ENCODE results near the gene WASF3.

The WASF3 gene

GRCh38 chr13:26541678-26542568 lies 15.6 kb upstream of the WASF3 start:
- no peak for DNase-seq (ENCODE audit: low read depth in 2 of 3, low spot score in 1 of 3)

DNA sequence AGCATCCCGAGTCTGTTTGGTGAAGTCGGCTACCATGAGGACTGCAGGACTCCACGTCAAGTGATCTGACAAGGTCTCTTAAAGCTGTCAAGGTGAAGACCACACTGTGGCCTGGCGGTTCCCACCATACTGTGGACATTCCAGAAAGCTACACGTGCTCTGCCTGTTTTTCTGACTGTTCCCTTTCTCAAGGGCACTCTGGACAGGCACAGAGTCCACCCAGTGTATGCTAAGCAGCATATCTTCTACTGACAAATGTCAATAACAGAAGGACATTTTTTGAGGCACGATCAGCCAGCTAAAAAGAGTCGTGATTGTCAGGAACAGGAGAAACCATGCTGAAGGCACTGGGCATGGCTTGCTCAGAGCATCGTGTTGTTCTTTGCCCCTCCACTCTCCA lies 12.8 kb upstream of the WASF3 start:
- no peak for DNase-seq (ENCODE audit: low read depth in 2 of 3, low spot score in 1 of 3)

DNA sequence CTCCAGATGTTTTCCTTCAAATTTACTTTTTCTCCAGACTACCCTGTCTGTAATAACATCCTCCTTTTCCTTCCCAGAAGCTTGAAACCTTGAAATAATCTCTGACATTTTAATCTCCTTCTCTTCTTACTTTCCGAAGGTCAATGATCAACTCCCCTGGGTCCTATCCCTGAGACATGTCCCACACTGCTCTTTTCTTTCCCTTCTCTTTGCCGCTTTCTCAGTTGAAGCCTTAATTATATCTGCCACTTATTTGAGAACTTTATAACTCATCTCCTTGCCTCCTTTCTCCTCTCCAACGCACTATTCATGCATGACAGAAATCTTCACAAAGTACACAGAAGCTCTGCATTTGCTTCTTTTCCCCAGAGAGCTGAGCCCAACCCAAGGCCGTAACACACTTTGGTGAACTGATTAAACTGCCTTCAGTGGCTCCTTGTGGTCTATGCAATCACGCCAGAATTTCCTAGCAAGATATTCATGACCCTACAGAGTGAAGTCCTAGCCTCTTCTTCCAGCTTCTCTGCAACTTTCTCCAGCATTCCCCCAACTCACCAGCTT lies 9.2 kb upstream of the WASF3 start:
- no peak for DNase-seq (ENCODE audit: low read depth in 2 of 3, low spot score in 1 of 3)

- DNase-seq (ENCODE audit: low read depth in 2 of 3, low spot score in 1 of 3): no peak
Observed at GRCh38 chr13:26549713-26550112, 7.8 kb upstream of the WASF3 start.

- DNase-seq (ENCODE audit: low read depth in 2 of 3, low spot score in 1 of 3): no peak
Observed at GRCh38 chr13:26551255-26551860, 6.1 kb upstream of the WASF3 start.

- DNase-seq (ENCODE audit: low read depth in 2 of 3, low spot score in 1 of 3): no peak
Observed at GRCh38 chr13:26555413-26555812, 2.1 kb upstream of the WASF3 start.

DNA sequence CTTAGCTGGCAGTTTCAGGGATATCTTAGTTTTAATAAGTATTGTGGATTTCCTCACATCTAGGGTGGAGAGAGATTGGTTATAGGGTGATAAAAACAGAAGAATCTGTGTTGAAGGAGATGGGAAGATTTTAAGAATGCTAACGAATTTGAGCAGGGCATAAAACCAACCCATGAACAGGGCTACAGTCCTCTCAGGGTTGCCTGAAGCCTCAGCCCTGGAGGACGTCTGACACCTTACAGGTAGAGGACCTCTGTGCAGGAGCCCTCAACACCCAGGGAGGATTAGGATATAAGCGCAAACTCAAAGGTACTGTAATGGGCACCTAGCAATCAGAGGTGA lies 461 bp upstream of the WASF3 start:
- DNase-seq (ENCODE audit: low read depth in 2 of 3, low spot score in 1 of 3): no peak

DNA sequence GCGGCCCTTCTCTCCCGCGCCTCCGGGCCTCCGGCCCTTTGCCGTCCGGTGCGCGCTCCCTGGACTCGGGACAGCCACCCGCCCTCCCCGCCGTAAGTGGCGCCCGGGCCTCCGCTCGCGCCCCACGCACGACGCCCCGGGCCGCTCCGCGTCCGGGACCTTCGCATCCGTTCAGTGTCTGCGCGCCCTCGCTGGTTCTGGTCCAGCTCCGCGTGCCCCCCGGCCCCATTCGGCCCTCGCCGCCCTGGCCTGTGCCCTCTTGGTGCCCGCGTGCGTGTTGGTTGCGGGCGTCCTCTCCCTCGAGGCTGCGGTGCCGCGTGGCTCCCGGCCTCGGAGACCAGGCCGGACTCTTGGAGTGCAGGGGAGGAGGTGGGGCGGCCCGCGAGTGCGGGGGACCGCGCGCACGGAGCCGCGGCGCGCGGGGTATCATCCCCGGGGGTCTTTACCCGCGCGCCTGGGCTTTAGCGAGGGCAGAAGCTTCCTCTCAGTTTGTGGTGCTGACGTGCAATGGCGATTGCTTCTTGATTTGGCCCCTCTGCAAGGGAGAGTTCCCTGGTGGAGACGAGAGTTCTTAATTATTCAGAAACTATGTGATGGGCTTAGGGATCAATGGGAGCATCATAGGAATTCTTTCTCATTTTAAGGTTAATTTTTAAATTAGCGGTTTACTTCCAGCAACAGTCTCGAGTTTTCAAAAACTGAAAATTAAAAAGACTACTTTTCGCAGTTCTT lies 757 bp downstream of the WASF3 start:
- DNase-seq (ENCODE audit: low read depth in 2 of 3, low spot score in 1 of 3): no peak

GRCh38 chr13:26558987-26559386 lies 1.5 kb downstream of the WASF3 start:
- no peak for DNase-seq (ENCODE audit: low read depth in 2 of 3, low spot score in 1 of 3)

DNA sequence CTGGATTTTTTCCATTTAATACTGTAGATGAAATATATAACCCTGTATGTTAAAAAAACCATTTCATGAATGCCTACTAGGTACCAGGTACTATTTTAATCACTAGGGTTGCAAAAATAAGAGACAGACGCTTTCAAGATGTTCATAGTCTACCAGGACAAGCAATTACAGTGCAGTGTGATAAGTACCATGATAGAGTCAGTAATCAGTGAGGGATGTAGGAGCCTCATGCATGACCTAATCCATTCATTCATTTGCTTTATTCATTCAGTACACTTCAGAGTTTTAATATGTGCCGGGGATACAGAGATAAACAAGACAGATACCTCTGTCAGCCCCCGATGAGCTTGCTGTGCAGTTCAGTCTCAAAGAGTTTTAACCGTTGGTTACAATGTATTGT lies 3.0 kb downstream of the WASF3 start:
- no peak for DNase-seq (ENCODE audit: low read depth in 2 of 3, low spot score in 1 of 3)

GRCh38 chr13:26561067-26561466 lies 3.6 kb downstream of the WASF3 start:
- no peak for DNase-seq (ENCODE audit: low read depth in 2 of 3, low spot score in 1 of 3)

DNA sequence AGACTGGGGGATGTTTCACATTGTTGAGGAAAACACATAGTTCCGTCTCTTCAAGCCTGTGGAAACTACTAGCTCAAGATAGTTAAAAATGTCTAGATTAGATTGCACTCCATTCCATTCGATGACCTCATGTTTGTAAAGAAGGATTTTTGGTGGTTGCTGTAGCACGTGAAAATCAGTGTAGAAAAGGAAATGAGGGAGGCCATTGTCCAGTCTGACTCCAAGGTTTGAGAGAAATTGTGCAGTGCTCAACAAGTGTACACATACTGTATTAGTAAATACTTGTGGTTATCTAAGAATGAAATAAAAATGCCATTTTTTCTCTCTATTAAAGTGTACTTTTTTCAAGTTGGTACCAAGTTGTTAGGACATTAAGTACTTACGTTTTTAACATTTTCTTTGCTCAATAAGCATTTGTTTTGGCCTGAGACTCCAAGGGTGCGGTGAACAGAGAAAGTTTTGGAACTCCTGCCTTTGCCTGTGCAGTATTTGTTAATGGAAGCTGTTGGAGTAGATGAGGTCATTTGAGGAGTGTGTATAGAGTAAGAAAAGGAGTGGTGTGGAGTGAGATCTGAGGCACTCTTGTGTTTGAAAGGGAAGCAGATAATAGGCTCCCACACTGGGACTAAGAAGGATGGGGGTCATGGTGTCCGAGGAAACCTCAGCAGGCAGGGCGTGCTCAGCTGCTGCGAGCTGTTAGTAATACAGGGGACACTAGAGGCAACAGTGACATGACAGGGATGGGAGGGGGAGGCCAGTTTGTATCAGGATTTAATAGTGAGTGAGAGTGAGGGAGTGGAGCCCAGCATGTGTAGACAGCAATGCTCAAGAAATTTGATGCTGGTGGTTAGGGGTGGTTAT lies 4.4 kb downstream of the WASF3 start:
- DNase-seq (ENCODE audit: low read depth in 2 of 3, low spot score in 1 of 3): no peak

GRCh38 chr13:26562512-26562890 lies 5.0 kb downstream of the WASF3 start:
- DNase-seq (ENCODE audit: low read depth in 2 of 3, low spot score in 1 of 3): no peak

- no peak for DNase-seq (ENCODE audit: low read depth in 2 of 3, low spot score in 1 of 3)
Observed at GRCh38 chr13:26563713-26564112, 6.2 kb downstream of the WASF3 start.

- no peak for DNase-seq (ENCODE audit: low read depth in 2 of 3, low spot score in 1 of 3)
Observed at GRCh38 chr13:26568132-26568815, 10.8 kb downstream of the WASF3 start.

DNA sequence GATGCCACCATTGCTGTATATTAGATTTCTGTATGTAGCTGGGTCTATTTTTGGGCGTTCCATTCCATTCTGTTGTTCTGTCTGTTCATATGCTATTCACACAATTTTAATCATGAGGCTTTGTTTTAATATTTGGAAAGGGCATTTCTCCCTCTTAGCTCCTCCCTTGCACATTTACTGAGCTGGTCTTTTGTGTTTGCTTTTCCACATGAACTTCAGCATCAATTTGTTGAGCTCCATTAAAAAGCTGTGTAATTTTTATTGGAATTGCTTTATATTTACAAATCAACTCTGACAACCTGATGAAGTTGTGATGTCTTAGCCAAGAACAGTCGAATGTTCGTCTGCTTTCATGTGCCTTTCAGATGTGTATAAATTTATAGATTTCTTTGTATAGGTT lies 14.0 kb downstream of the WASF3 start:
- DNase-seq (ENCODE audit: low read depth in 2 of 3, low spot score in 1 of 3): no peak

DNA sequence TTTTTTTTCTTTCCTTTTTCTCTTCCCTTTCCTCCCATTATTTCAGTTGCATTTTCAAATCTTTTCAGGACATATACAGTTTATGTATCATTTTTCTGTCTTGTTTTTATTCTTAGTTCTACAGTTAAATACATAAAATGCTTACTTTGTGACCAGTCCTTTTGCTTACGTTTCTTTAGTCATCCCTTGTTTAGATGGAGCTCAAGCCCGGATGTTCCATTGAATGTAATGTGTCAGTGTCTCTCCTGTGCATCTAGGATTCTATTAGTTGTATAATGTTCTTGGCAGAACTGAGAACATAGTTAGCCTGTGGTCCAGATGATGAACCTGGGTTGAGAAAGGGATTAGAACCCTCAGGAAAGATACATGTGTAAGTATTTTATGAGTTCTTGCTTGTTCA lies 17.8 kb downstream of the WASF3 start:
- no peak for DNase-seq (ENCODE audit: low read depth in 2 of 3, low spot score in 1 of 3)

DNA sequence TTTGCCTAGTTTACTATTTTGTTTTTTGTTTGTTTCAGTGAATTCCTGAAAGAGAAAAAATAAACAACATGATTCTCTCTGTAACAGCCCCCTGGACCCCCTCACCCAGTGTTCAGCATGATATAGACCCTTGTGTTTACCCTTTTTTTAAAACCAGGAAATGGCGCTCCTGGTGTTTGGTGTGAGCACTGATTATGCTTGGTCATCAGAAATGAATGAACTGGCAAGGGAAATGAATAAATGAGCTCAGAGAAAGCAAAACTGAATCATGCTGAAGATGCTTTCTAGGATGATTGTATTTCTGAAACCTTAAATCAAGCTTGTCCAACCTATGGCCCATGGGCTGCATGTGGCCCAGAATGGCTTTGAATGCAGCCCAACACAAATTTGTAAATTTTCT lies 22.1 kb downstream of the WASF3 start:
- DNase-seq (ENCODE audit: low read depth in 2 of 3, low spot score in 1 of 3): no peak

DNA sequence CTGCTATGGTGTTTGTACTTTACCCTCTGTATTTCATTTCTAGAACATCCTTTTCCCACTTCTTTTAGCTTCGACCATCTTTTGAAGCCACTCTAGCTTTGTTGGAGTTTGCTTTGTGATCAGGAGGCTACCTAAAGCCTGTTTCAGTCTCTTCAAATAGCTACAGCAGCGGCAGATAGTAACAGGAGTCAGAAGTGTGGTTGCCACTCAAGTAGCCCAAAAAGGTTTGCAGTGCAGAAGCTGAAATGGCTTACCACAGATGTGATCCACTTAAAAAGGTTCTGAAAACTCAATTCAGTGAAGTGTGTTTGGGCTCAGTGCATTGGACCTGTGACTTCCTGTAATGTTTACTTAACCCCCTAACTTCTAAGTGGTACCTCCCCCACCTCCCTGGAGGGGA lies 26.2 kb downstream of the WASF3 start:
- DNase-seq (ENCODE audit: low read depth in 2 of 3, low spot score in 1 of 3): no peak

GRCh38 chr13:26584713-26585112 lies 27.2 kb downstream of the WASF3 start:
- DNase-seq (ENCODE audit: low read depth in 2 of 3, low spot score in 1 of 3): no peak

Data from stimulated activated CD4-positive, alpha-beta T cell treated with anti-CD3 and anti-CD28 coated beads, Interleukin-12 subunit alpha, Interleukin-12 subunit beta, amount 100 ng/mL, for 48 hours (primary cell).